Urinary bladder (tissue), 4 donors: ENCODE results near the gene HTATSF1. TPM values are rescaled to one million over a fixed set of nuclear protein-coding genes. Genes with fewer than 3 reads are reported as not detected.

Experiments used
- DNase-seq: peaks from one replicate; pipeline ENCODE4 v3.0.0-alpha.2; 2015; ENCODE audit errors: extremely low spot score
- H3K27ac ChIP-seq: one replicate; pipeline ENCODE4 v1.5.1; 2013; ENCODE audit warnings: low read depth, mild to moderate bottlenecking, moderate library complexity
- H3K36me3 ChIP-seq: one replicate; pipeline ENCODE4 v1.6.1; 2013; ENCODE audit warnings: mild to moderate bottlenecking, moderate library complexity; ENCODE audit not compliant: insufficient read depth
- H3K4me1 ChIP-seq: one replicate; pipeline ENCODE4 v1.6.1; 2013; ENCODE audit warnings: mild to moderate bottlenecking, moderate library complexity; ENCODE audit not compliant: insufficient read depth
- H3K4me3 ChIP-seq: one replicate; pipeline ENCODE4 v1.5.1; 2013; ENCODE audit warnings: low read depth, low read length
- WGBS: extraction: QIAGEN DNeasy Blood & Tissue Kit; methylation state at CpG from one replicate; pipeline ENCODE4 v1.1.7; 2013; 5-methylcytosine and 5-hydroxymethylcytosine counted together
- polyA plus RNA-seq: library from polyadenylated mRNA; stranded (reverse); fragments of 200-250 nt; gene quantifications from one replicate; pipeline ENCODE4 v1.2.3, GENCODE V29; 2013
- total RNA-seq: library from RNA; depleted of rRNA; stranded (reverse); fragments of >200 nt; gene quantifications from one replicate; pipeline ENCODE4 v1.2.3, GENCODE V29; 2014
- donor health status: healthy with polysubstance abuse.
- donor health status: healthy.

Gene HTATSF1
- total and polyA plus RNA-seq, 2 donors = 49.5 to 52.5 TPM

- WGBS = 75% methylated on average over 8 of the region's 8 CpGs
- no peaks in the 10 kb centered on the region for H3K36me3 ChIP-seq
- H3K4me1 ChIP-seq = no peaks in the 10 kb centered on the region
- DNase-seq = no peak
- H3K27ac ChIP-seq = no peak overlapping the region
- H3K4me3 ChIP-seq = no peak overlapping the region
Observed at GRCh38 chrX:136528645-136529315, 31.4 kb downstream of the HTATSF1 start.

- no peak for DNase-seq
- Histone ChIP-seq H3K4me1 (no peaks in the 10 kb centered on the region), H3K4me3 (no peak overlapping the region), H3K36me3 (no peaks in the 10 kb centered on the region), H3K27ac (no peak overlapping the region)
- 52% methylated on average over 2 of the region's 2 CpGs for WGBS
Observed at GRCh38 chrX:136529795-136530194, 32.4 kb downstream of the HTATSF1 start.

- no peaks in the 10 kb centered on the region for H3K4me1 ChIP-seq
- WGBS = 85% methylated on average over 3 of the region's 3 CpGs
- peak; percentile 26 for DNase-seq
- no peaks in the 10 kb centered on the region for H3K36me3 ChIP-seq
- no peak within 1 kb of the TSS for H3K27ac ChIP-seq
- no peak within 1 kb of the TSS for H3K4me3 ChIP-seq
Observed at GRCh38 chrX:136531951-136532350, 34.6 kb downstream of the HTATSF1 start, which contains the start of gene VGLL1. Gene VGLL1 (plus strand): TSS chrX:136532215. CDS start chrX:136536021, 3,806 bp downstream.

GRCh38 chrX:136534131-136534530 lies 36.7 kb downstream of the HTATSF1 start:
- Histone ChIP-seq H3K36me3 (no peaks in the 10 kb centered on the region), H3K27ac (no peak overlapping the region), H3K4me3 (no peak overlapping the region), H3K4me1 (no peaks in the 10 kb centered on the region)
- 94% methylated on average over 2 of the region's 2 CpGs for WGBS
- DNase-seq = no peak

GRCh38 chrX:136538811-136539210 lies 41.4 kb downstream of the HTATSF1 start:
- Histone ChIP-seq H3K36me3 (no peaks in the 10 kb centered on the region), H3K4me1 (no peaks in the 10 kb centered on the region), H3K27ac (no peak overlapping the region), H3K4me3 (no peak overlapping the region)
- DNase-seq = no peak
- 68% methylated on average over 2 of the region's 2 CpGs for WGBS

- no peak overlapping the region for H3K4me3 ChIP-seq
- H3K4me1 ChIP-seq = no peaks in the 10 kb centered on the region
- WGBS = 85% methylated on average over 5 of the region's 5 CpGs
- H3K27ac ChIP-seq = no peak overlapping the region
- no peaks in the 10 kb centered on the region for H3K36me3 ChIP-seq
- no peak for DNase-seq
Observed at GRCh38 chrX:136540226-136540625, 42.8 kb downstream of the HTATSF1 start.

GRCh38 chrX:136541294-136541693 lies 43.9 kb downstream of the HTATSF1 start:
- DNase-seq = no peak
- no peaks in the 10 kb centered on the region for H3K36me3 ChIP-seq
- no peaks in the 10 kb centered on the region for H3K4me1 ChIP-seq
- 72% methylated on average over 3 of the region's 3 CpGs for WGBS
- H3K27ac ChIP-seq = no peak overlapping the region
- no peak overlapping the region for H3K4me3 ChIP-seq

- Histone ChIP-seq H3K27ac (no peak overlapping the region), H3K4me1 (no peaks in the 10 kb centered on the region), H3K4me3 (no peak overlapping the region), H3K36me3 (no peaks in the 10 kb centered on the region)
- 66% methylated on average over 7 of the region's 7 CpGs for WGBS
- DNase-seq = no peak
Observed at GRCh38 chrX:136542281-136542680, 44.9 kb downstream of the HTATSF1 start.

- H3K36me3 ChIP-seq = no peaks in the 10 kb centered on the region
- H3K4me1 ChIP-seq = no peaks in the 10 kb centered on the region
- no peak overlapping the region for H3K27ac ChIP-seq
- DNase-seq = no peak
- WGBS = 93% methylated on average over 3 of the region's 3 CpGs
- no peak overlapping the region for H3K4me3 ChIP-seq
Observed at GRCh38 chrX:136546371-136546781, 49.0 kb downstream of the HTATSF1 start.

GRCh38 chrX:136549226-136549625 lies 51.8 kb downstream of the HTATSF1 start:
- Histone ChIP-seq H3K36me3 (no peaks in the 10 kb centered on the region), H3K27ac (no peak overlapping the region), H3K4me1 (no peaks in the 10 kb centered on the region), H3K4me3 (no peak overlapping the region)
- DNase-seq = no peak
- 83% methylated on average over 5 of the region's 5 CpGs for WGBS

GRCh38 chrX:136551410-136551809 lies 54.0 kb downstream of the HTATSF1 start:
- H3K4me3 ChIP-seq = no peak overlapping the region
- no peak overlapping the region for H3K27ac ChIP-seq
- H3K36me3 ChIP-seq = no peaks in the 10 kb centered on the region
- DNase-seq = no peak
- H3K4me1 ChIP-seq = no peaks in the 10 kb centered on the region
- WGBS = 83% methylated on average over 1 of the region's 1 CpG

GRCh38 chrX:136555694-136556093 lies 58.3 kb downstream of the HTATSF1 start:
- WGBS = 90% methylated on average over 2 of the region's 2 CpGs
- no peaks in the 10 kb centered on the region for H3K4me1 ChIP-seq
- no peak for DNase-seq
- no peaks in the 10 kb centered on the region for H3K36me3 ChIP-seq
- no peak overlapping the region for H3K27ac ChIP-seq
- H3K4me3 ChIP-seq = no peak overlapping the region
